T-helper 17 cell (primary cell): ENCODE data around the gene ISM1. TPM values are rescaled to one million over a fixed set of nuclear protein-coding genes. Genes with fewer than 3 reads are reported as not detected.

Experiments
- ATAC-seq: fragments of 150-1000 bp; cut with Tn5 transposase; 2 replicates; pipeline ENCODE4 v1.10.0; 2021; ENCODE audit warnings: mild to moderate bottlenecking, moderate library complexity
- DNase-seq, 3 donors: peaks; one replicate each; pipeline versions ENCODE4 v3.0.0 to v3.0.0-alpha.2; 2020 to 2021
- H3K9me3 ChIP-seq: one replicate; pipeline ENCODE4 v1.7.0; 2013; ENCODE audit warnings: low read length, mild to moderate bottlenecking; ENCODE audit not compliant: control insufficient read depth, poor library complexity, severe bottlenecking
- H3K27ac Mint-ChIP-seq: one replicate; pipeline ENCODE4 v1.8.0; 2022; ENCODE audit warnings: mild to moderate bottlenecking, moderate library complexity, mixed read lengths
- H3K27me3 Mint-ChIP-seq: one replicate; pipeline ENCODE4 v1.8.0; 2022; ENCODE audit warnings: mixed read lengths
- H3K36me3 Mint-ChIP-seq: one replicate; pipeline ENCODE4 v1.8.0; 2022; ENCODE audit warnings: low read depth, mixed read lengths
- H3K4me1 Mint-ChIP-seq: one replicate; pipeline ENCODE4 v1.8.0; 2022; ENCODE audit warnings: mild to moderate bottlenecking, mixed read lengths
- H3K4me3 Mint-ChIP-seq: one replicate; pipeline ENCODE4 v1.8.0; 2022; ENCODE audit warnings: mild to moderate bottlenecking, moderate library complexity, mixed read lengths
- total RNA-seq, 4 donors: library from RNA in 2 of 4; stranded (reverse) in 2 of 4; gene quantifications; one replicate each; pipeline ENCODE4 v1.2.3 and lab custom pipeline; 2022 to 2026

ISM1 gene
- total RNA-seq, 2 donors from 2014 or later, result 3.2 to 7.8 TPM

GRCh38 chr20:13211956-13212618 lies 9.0 kb upstream of the ISM1 start:
- DNase-seq (no peak), ATAC-seq (no peak)
- H3K36me3 Mint-ChIP-seq, result peaks cover 2% of the 10 kb centered on the region
- no peak overlapping the region for H3K4me3 Mint-ChIP-seq
- H3K4me1 Mint-ChIP-seq, result peaks cover 9% of the 10 kb centered on the region
- no peaks in the 10 kb centered on the region for H3K9me3 ChIP-seq
- H3K27me3 Mint-ChIP-seq, result peaks cover 37% of the 10 kb centered on the region
- H3K27ac Mint-ChIP-seq, result no peak overlapping the region

- no peaks in the 10 kb centered on the region for H3K9me3 ChIP-seq
- H3K27me3 Mint-ChIP-seq, result peaks cover 42% of the 10 kb centered on the region
- H3K4me3 Mint-ChIP-seq, result no peak overlapping the region
- H3K4me1 Mint-ChIP-seq, result peaks cover 9% of the 10 kb centered on the region
- ATAC-seq (no peak), DNase-seq (no peak)
- H3K36me3 Mint-ChIP-seq, result peaks cover 2% of the 10 kb centered on the region
- no peak overlapping the region for H3K27ac Mint-ChIP-seq
These were observed 8.3 kb upstream of the ISM1 start for GRCh38 chr20:13212750-13213149.

GRCh38 chr20:13213335-13213734 lies 7.7 kb upstream of the ISM1 start:
- Mint-ChIP-seq H3K4me1 (peaks cover 9% of the 10 kb centered on the region), H3K36me3 (peaks cover 2% of the 10 kb centered on the region), H3K4me3 (no peak overlapping the region), H3K27me3 (peaks cover 47% of the 10 kb centered on the region), H3K27ac (no peak overlapping the region)
- no peak for ATAC-seq
- no peaks in the 10 kb centered on the region for H3K9me3 ChIP-seq
- DNase-seq, result no peak

- Mint-ChIP-seq H3K27me3 (peaks cover 59% of the 10 kb centered on the region), H3K4me1 (peaks cover 15% of the 10 kb centered on the region), H3K4me3 (no peak overlapping the region), H3K27ac (no peak overlapping the region), H3K36me3 (no peaks in the 10 kb centered on the region)
- H3K9me3 ChIP-seq, result no peaks in the 10 kb centered on the region
- ATAC-seq, result no peak
- no peak for DNase-seq
These were observed 4.5 kb upstream of the ISM1 start for GRCh38 chr20:13216533-13216932.

- H3K27me3 Mint-ChIP-seq, result peaks cover 45% of the 10 kb centered on the region
- ATAC-seq (no peak), DNase-seq (no peak)
- H3K4me3 Mint-ChIP-seq, result peak overlapping the region; percentile 88
- H3K27ac Mint-ChIP-seq, result no peak overlapping the region
- H3K4me1 Mint-ChIP-seq, result peaks cover 19% of the 10 kb centered on the region
- H3K36me3 Mint-ChIP-seq, result no peaks in the 10 kb centered on the region
- H3K9me3 ChIP-seq, result no peaks in the 10 kb centered on the region
These were observed 1.5 kb upstream of the ISM1 start for GRCh38 chr20:13219327-13220193.

GRCh38 chr20:13220194-13220903 lies 725 bp upstream of the ISM1 start:
- ATAC-seq (peak; percentile 27), DNase-seq (peak in 1 of 3 donors; percentile 5)
- peak overlapping the region; percentile 88 for H3K4me3 Mint-ChIP-seq
- peaks cover 19% of the 10 kb centered on the region for H3K4me1 Mint-ChIP-seq
- H3K27ac Mint-ChIP-seq, result peak overlapping the region; percentile 39
- H3K9me3 ChIP-seq, result no peaks in the 10 kb centered on the region
- H3K36me3 Mint-ChIP-seq, result no peaks in the 10 kb centered on the region
- H3K27me3 Mint-ChIP-seq, result peaks cover 40% of the 10 kb centered on the region

- Mint-ChIP-seq H3K4me1 (peaks cover 19% of the 10 kb centered on the region), H3K27me3 (peaks cover 32% of the 10 kb centered on the region), H3K36me3 (no peaks in the 10 kb centered on the region), H3K27ac (no peak overlapping the region), H3K4me3 (peak overlapping the region; percentile 90)
- H3K9me3 ChIP-seq, result no peaks in the 10 kb centered on the region
- peak; percentile 47 for ATAC-seq
- DNase-seq, result peak in 1 of 3 donors; percentile 4
These were observed 219 bp downstream of the ISM1 start for GRCh38 chr20:13221313-13221672.

- Mint-ChIP-seq H3K4me3 (peak overlapping the region; percentile 90), H3K4me1 (peaks cover 15% of the 10 kb centered on the region), H3K36me3 (no peaks in the 10 kb centered on the region), H3K27ac (peak overlapping the region; percentile 80), H3K27me3 (peaks cover 27% of the 10 kb centered on the region)
- DNase-seq (peak; percentile 32 to 67 (median 47)), ATAC-seq (peak; percentile 87)
- no peaks in the 10 kb centered on the region for H3K9me3 ChIP-seq
These were observed 722 bp downstream of the ISM1 start for GRCh38 chr20:13221673-13222318.

GRCh38 chr20:13222319-13222716 lies 1.2 kb downstream of the ISM1 start:
- ATAC-seq (no peak), DNase-seq (no peak)
- H3K27me3 Mint-ChIP-seq, result peaks cover 26% of the 10 kb centered on the region
- H3K4me3 Mint-ChIP-seq, result peak overlapping the region; percentile 90
- H3K27ac Mint-ChIP-seq, result peak overlapping the region; percentile 80
- no peaks in the 10 kb centered on the region for H3K9me3 ChIP-seq
- no peaks in the 10 kb centered on the region for H3K36me3 Mint-ChIP-seq
- H3K4me1 Mint-ChIP-seq, result peaks cover 15% of the 10 kb centered on the region

GRCh38 chr20:13223736-13224520 lies 2.9 kb downstream of the ISM1 start:
- peak overlapping the region; percentile 19 for H3K4me3 Mint-ChIP-seq
- ATAC-seq (no peak), DNase-seq (no peak)
- H3K36me3 Mint-ChIP-seq, result no peaks in the 10 kb centered on the region
- H3K27me3 Mint-ChIP-seq, result peaks cover 11% of the 10 kb centered on the region
- H3K27ac Mint-ChIP-seq, result peak overlapping the region; percentile 21
- H3K4me1 Mint-ChIP-seq, result peaks cover 19% of the 10 kb centered on the region
- H3K9me3 ChIP-seq, result no peaks in the 10 kb centered on the region

- no peaks in the 10 kb centered on the region for H3K9me3 ChIP-seq
- Mint-ChIP-seq H3K36me3 (peaks cover 2% of the 10 kb centered on the region), H3K27me3 (no peaks in the 10 kb centered on the region), H3K4me3 (no peak overlapping the region), H3K27ac (no peak overlapping the region), H3K4me1 (peaks cover 30% of the 10 kb centered on the region)
- DNase-seq, result no peak
- ATAC-seq, result no peak
These were observed 5.3 kb downstream of the ISM1 start for GRCh38 chr20:13226367-13226766.

- Mint-ChIP-seq H3K27ac (peak overlapping the region; percentile 99), H3K27me3 (no peaks in the 10 kb centered on the region), H3K4me1 (peaks cover 31% of the 10 kb centered on the region), H3K4me3 (peak overlapping the region; percentile 51), H3K36me3 (peaks cover 2% of the 10 kb centered on the region)
- H3K9me3 ChIP-seq, result no peaks in the 10 kb centered on the region
- ATAC-seq, result no peak
- no peak for DNase-seq
These were observed 7.7 kb downstream of the ISM1 start for GRCh38 chr20:13228771-13229170.
